NCI-H2107 treated with DMSO at 0.1 percent for 48 hours (cell line): ENCODE results near the gene KRT78.
"Not testable (repeated sequence)": the region's sequence is repeated elsewhere in the genome, so short reads cannot be mapped to it uniquely, and the experiment has no call there.

ENCODE experiments used
- DNase-seq: peaks from one replicate; lab custom pipeline; 2025; ENCODE audit not compliant: unreplicated experiment; lab: John Stamatoyannopoulos, UW

The KRT78 gene

GRCh38 chr12:52798671-52799504, 49.9 kb downstream of the KRT78 start:
- no peak for DNase-seq

GRCh38 chr12:52798003-52798670, 50.7 kb downstream of the KRT78 start:
- DNase-seq = no peak

GRCh38 chr12:52797529-52797894, 51.3 kb downstream of the KRT78 start:
- no peak for DNase-seq

- DNase-seq = no peak
Measured at GRCh38 chr12:52796839-52797528, 51.8 kb downstream of the KRT78 start.

GRCh38 chr12:52796429-52796794, 52.4 kb downstream of the KRT78 start:
- no peak for DNase-seq

- no peak for DNase-seq
Measured at GRCh38 chr12:52795694-52796428, 52.9 kb downstream of the KRT78 start, which contains the start of gene KRT3. Gene KRT3 (minus strand): TSS chr12:52796117. CDS start chr12:52796042, 75 bp downstream.

GRCh38 chr12:52795332-52795674, 53.5 kb downstream of the KRT78 start:
- not testable (repeated sequence) for DNase-seq

- no peak for DNase-seq
Measured at GRCh38 chr12:52794479-52795331, 54.1 kb downstream of the KRT78 start.

GRCh38 chr12:52792185-52793029, 56.4 kb downstream of the KRT78 start:
- DNase-seq = no peak

GRCh38 chr12:52791271-52792184, 57.3 kb downstream of the KRT78 start:
- no peak for DNase-seq

- DNase-seq = no peak
Measured at GRCh38 chr12:52790427-52791270, 58.1 kb downstream of the KRT78 start.

GRCh38 chr12:52789637-52790426, 59.0 kb downstream of the KRT78 start:
- no peak for DNase-seq

- no peak for DNase-seq
Measured at GRCh38 chr12:52788876-52789636, 59.7 kb downstream of the KRT78 start.

- DNase-seq = no peak
Measured at GRCh38 chr12:52788192-52788875, 60.5 kb downstream of the KRT78 start.
